Lung microvascular endothelial cell (primary cell): ENCODE data around the gene TULP4. TPM values are rescaled to one million over a fixed set of nuclear protein-coding genes. Genes with fewer than 3 reads are reported as not detected.
"Not testable (repeated sequence)": the region's sequence is repeated elsewhere in the genome, so short reads cannot be mapped to it uniquely, and the experiment has no call there.

Source experiments
- DNase-seq, 2 donors: peaks; one replicate each; pipeline versions ENCODE4 v3.0.0 to v3.0.0-alpha.2; 2010; ENCODE audit warnings: low read depth in 2 of 2
- total RNA-seq: library from RNA; depleted of rRNA; stranded (reverse); fragments of >200 nt; gene quantifications from 2 replicates; pipeline ENCODE4 v1.2.1, GENCODE V29; 2014

Gene TULP4
- total RNA-seq, 1 donor from 2014 or later = 103 TPM

DNA sequence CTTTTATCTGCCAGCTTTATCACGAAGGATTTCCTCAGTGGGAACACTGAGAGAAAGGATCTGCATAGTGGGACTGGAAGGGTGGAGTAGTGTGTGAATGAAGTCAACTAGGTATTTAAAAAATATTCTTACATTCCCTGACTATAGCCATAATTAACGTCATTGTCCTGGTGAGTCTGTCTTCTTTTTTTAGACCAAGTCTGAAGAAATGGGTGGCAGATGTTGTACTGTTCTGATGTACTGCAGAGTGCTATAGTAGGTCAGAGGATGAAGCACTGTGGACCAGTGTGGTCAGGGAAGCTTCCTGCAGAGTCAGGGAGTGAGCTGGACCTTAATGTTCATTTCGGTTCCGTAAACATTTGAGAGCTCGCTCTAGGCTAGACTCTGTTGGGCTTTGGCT lies 11.9 kb downstream of the TULP4 start:
- peak in 1 of 2 donors; percentile 45 for DNase-seq

DNA sequence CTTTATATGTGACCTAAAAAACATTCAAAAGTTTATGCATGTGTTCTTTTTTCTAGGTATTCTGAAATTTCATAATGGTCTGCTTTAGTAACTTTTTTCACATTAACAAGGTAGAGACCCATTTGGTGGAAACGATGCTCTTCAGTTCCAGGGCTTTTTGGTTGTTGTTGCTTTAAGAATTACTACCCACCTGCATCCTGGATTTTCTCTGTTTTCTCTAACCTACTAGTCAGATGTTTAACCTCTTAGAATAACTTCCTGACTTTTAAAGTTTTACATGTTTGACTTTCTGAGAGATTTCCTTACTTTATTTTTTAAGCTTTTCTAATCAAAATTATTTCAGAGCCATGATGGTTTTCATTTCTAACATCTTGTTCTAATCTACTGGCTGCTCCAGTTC lies 14.9 kb downstream of the TULP4 start:
- peak in 1 of 2 donors; percentile 30 for DNase-seq

GRCh38 chr6:158328952-158329351 lies 16.7 kb downstream of the TULP4 start:
- peak in 1 of 2 donors; percentile 11 for DNase-seq

GRCh38 chr6:158329531-158329930 lies 17.3 kb downstream of the TULP4 start:
- peak in 1 of 2 donors; percentile 62 for DNase-seq

DNA sequence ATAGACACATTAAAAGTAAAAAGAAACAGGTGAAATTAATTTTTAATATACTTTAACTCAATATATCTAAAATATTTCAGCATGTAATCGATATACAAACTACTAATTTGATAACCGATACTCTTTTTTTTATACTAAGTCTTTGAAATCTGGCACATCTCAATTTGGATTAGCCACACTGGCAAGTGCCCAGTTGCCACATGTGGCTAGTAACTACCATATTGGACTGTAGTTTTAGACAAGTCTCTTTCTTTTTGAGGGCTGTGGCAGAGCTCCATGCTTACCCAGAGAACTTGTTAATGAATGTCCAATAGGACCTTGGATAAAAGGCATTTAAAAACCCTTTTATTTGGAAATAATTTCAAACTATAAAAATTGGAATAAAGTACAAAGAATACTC lies 17.8 kb downstream of the TULP4 start:
- no peak for DNase-seq

GRCh38 chr6:158332237-158332636 lies 20.0 kb downstream of the TULP4 start:
- DNase-seq = no peak

- no peak for DNase-seq
Observed at GRCh38 chr6:158333094-158333493, 20.8 kb downstream of the TULP4 start.

DNA sequence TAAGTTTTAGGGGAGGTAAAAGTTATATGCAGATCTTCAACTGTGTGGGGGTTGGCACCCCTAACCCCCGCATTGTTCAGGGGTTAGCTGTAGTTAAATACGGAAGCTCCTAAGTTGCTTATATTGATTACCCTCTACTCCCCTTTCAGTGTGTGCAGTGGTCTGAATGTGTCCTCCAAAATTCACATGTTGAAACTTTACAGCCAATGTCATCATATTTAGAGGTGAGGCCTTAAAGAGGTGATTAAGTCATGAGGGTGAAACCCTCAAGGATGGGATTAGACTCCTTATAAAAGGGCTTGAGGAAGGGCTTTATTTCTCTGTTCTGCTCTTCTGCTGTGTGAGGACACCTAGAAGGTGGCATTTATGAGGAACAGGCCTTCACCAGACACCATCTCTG lies 22.3 kb downstream of the TULP4 start:
- no peak for DNase-seq

- DNase-seq = no peak
Observed at GRCh38 chr6:158337332-158337731, 25.1 kb downstream of the TULP4 start.

DNA sequence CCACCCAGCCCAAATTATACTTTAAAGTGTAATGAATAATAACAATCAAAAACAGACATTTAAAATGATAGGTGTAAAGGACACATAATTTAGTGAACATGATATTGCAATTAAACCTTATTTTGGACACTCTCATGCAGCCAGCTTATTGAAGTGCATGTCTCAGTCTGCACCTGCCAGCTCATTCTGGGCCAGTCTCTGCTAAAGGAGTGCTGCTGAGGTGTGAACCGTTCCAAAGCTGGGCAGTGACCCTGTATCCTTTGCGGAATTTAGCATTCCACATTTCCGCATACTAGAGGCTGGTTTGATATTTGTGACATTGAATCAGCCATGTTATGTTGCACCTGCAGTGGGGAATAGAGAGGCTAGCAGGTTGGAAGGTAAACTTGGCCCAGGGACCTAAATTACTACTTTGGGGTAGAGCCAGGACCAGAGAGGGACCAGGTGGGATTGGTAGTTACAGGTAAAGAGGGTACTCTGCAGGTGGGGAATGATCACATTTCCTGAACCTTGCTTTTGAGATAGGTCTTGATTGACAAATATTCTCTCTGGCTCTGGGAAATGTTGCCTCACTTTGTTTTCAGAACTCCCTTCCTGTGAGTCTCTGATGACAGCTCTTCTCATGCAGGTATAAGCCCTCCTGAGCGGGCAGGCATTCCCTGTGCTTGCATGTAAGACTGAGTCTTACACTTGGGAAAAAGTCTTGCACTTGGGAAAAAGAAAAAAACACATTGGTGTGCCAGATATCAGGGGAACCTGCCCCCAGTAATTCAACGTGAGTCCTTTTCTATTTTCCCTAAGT lies 26.2 kb downstream of the TULP4 start:
- no peak for DNase-seq

DNA sequence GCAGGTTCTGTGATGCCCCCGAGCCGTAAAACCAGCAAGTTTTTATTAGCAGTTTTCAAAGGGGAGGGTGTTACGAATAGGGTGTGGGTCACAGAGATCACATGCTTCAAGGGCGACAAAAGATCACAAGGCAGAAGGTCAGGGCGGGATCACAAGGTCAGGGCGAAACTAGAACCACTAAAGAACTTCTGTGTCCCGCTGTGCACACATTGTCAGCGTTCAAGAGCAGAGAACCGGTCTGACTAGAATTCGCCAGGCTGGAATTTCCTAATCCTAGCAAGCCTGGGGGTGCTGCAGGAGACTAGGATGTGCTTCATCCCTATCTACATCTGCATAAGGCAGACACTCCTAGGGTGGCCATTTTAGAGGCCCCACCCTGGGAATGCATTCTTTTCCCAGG lies 26.9 kb downstream of the TULP4 start:
- DNase-seq = not testable (repeated sequence)

- DNase-seq = no peak
Observed at GRCh38 chr6:158340252-158340651, 28.0 kb downstream of the TULP4 start.

- no peak for DNase-seq
Observed at GRCh38 chr6:158344534-158344933, 32.3 kb downstream of the TULP4 start.

GRCh38 chr6:158345444-158345843 lies 33.2 kb downstream of the TULP4 start:
- not testable (repeated sequence) for DNase-seq

GRCh38 chr6:158347335-158347734 lies 35.1 kb downstream of the TULP4 start:
- DNase-seq = peak in 1 of 2 donors; percentile 29

GRCh38 chr6:158348737-158349504 lies 36.7 kb downstream of the TULP4 start:
- not testable (repeated sequence) for DNase-seq

- DNase-seq = not testable (repeated sequence)
Observed at GRCh38 chr6:158349505-158350275, 37.4 kb downstream of the TULP4 start.

DNA sequence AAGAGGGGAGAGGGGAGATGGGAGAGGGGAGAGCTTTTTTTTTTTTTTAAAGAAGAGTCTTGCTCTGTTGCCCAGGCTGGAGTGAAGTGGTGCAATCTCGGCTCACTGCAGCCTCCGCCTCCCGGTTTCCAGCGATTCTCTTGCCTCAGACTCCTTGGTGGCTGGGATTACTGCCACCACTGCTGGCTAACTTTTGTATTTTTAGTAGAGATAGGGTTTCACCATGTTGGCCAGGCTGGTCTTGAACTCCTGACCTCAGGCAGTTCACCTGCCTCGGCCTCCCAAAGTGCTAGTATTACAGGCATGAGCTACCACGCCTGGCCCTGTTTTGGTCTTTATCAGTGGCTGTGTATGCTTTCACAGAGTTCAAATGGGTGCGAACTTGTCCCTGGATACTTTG lies 38.5 kb downstream of the TULP4 start:
- DNase-seq = not testable (repeated sequence)

- peak; percentile 43 to 71 for DNase-seq
Observed at GRCh38 chr6:158353883-158354877, 41.9 kb downstream of the TULP4 start.
